Progenitor cell of endocrine pancreas (in vitro differentiated cells): ENCODE results near the gene GLYAT. TPM values are rescaled to one million over a fixed set of nuclear protein-coding genes. Genes with fewer than 3 reads are reported as not detected.

Experiments used
- DNase-seq: peaks from one replicate; pipeline ENCODE4 v3.0.0; 2021; ENCODE audit warnings: low spot score; ENCODE audit not compliant: unreplicated experiment
- H3K27ac Mint-ChIP-seq: 2 replicates; pipeline ENCODE4 v1.8.0; 2021; ENCODE audit warnings: mild to moderate bottlenecking, moderate library complexity, mixed read lengths
- H3K27me3 Mint-ChIP-seq: 2 replicates; pipeline ENCODE4 v1.8.0; 2021; ENCODE audit warnings: mixed read lengths
- H3K36me3 Mint-ChIP-seq: 2 replicates; pipeline ENCODE4 v1.8.0; 2022; ENCODE audit warnings: mixed read lengths; ENCODE audit not compliant: insufficient read depth
- H3K4me1 Mint-ChIP-seq: 2 replicates; pipeline ENCODE4 v1.8.0; 2021; ENCODE audit warnings: low read depth, mixed read lengths
- H3K4me3 Mint-ChIP-seq: 2 replicates; pipeline ENCODE4 v1.8.0; 2021; ENCODE audit warnings: low read depth, mild to moderate bottlenecking, moderate library complexity, mixed read lengths
- H3K9me3 Mint-ChIP-seq: 2 replicates; pipeline ENCODE4 v1.8.0; 2021; ENCODE audit warnings: low read depth, mixed read lengths
- CTCF ChIP-seq: fragments of 200-600 bp; sonication (generic); IDR thresholded peaks from one replicate; pipeline ENCODE4 v1.5.0; 2021; ENCODE audit warnings: antibody characterized with exemption, mild to moderate bottlenecking; ENCODE audit not compliant: unreplicated experiment
- long read RNA-seq: library from polyadenylated mRNA; unstranded; transcript quantifications from one replicate; pipeline ENCODE4 v2.0.0, GENCODE V29; 2020
- total RNA-seq: library from RNA; stranded (reverse); gene quantifications from 2 replicates; pipeline ENCODE4 v1.2.1, GENCODE V29; 2021

The GLYAT gene
- total RNA-seq, result not detected in 2 replicates
- long read RNA-seq, result 0 reads

GRCh38 chr11:58731819-58732218 is at the start of gene GLYAT:
Gene GLYAT, minus strand, starts transcription at chr11:58731943. Its CDS starts 7,447 bp downstream, at chr11:58724496.
- H3K27me3 Mint-ChIP-seq, result no peaks in the 10 kb centered on the region

GRCh38 chr11:58781345-58781744 is 49.6 kb upstream of the GLYAT start:
- peaks cover 48% of the 10 kb centered on the region for H3K9me3 Mint-ChIP-seq
- DNase-seq, result no peak
- H3K36me3 Mint-ChIP-seq, result no peaks in the 10 kb centered on the region
- no peak overlapping the region for H3K4me3 Mint-ChIP-seq
- H3K4me1 Mint-ChIP-seq, result no peaks in the 10 kb centered on the region
- TF ChIP-seq CTCF, result no peak
- H3K27me3 Mint-ChIP-seq, result no peaks in the 10 kb centered on the region
- H3K27ac Mint-ChIP-seq, result no peak overlapping the region

More at GRCh38 chr11:58731819-58732218, at the start of gene GLYAT:
- Mint-ChIP-seq H3K4me1 (no peaks in the 10 kb centered on the region), H3K4me3 (no peak within 1 kb of the TSS), H3K9me3 (peaks cover 49% of the 10 kb centered on the region), H3K27ac (no peak within 1 kb of the TSS), H3K36me3 (no peaks in the 10 kb centered on the region)
- no peak for TF ChIP-seq CTCF
- no peak for DNase-seq

GRCh38 chr11:58780578-58780977 is 48.8 kb upstream of the GLYAT start:
- DNase-seq, result no peak
- no peak for TF ChIP-seq CTCF
- Mint-ChIP-seq H3K4me3 (no peak overlapping the region), H3K4me1 (no peaks in the 10 kb centered on the region), H3K27ac (no peak overlapping the region), H3K36me3 (no peaks in the 10 kb centered on the region), H3K27me3 (no peaks in the 10 kb centered on the region), H3K9me3 (peaks cover 45% of the 10 kb centered on the region)

- Mint-ChIP-seq H3K4me1 (peaks cover 1% of the 10 kb centered on the region), H3K36me3 (no peaks in the 10 kb centered on the region), H3K27me3 (no peaks in the 10 kb centered on the region), H3K27ac (no peak overlapping the region), H3K9me3 (peaks cover 42% of the 10 kb centered on the region), H3K4me3 (no peak overlapping the region)
- no peak for TF ChIP-seq CTCF
- DNase-seq, result no peak
Observed at GRCh38 chr11:58776891-58777710, 45.4 kb upstream of the GLYAT start.

- Mint-ChIP-seq H3K4me1 (peaks cover 1% of the 10 kb centered on the region), H3K4me3 (no peak overlapping the region), H3K36me3 (no peaks in the 10 kb centered on the region), H3K27me3 (no peaks in the 10 kb centered on the region), H3K9me3 (peaks cover 39% of the 10 kb centered on the region), H3K27ac (no peak overlapping the region)
- TF ChIP-seq CTCF, result no peak
- no peak for DNase-seq
Observed at GRCh38 chr11:58775066-58775708, 43.4 kb upstream of the GLYAT start.
